Measurements from ENCODE around the gene NFIA. TPM values are rescaled to one million over a fixed set of nuclear protein-coding genes. Genes with fewer than 3 reads are reported as not detected.

Gene NFIA
- total RNA-seq, result 10 to 100 TPM; 54.9 to 87.5 (median 79.6) TPM

- peak in 1 of 2 donors; percentile 52 for DNase-seq (ENCODE audit: low spot score in 2 of 2)
- no peaks in the 10 kb centered on the region for H3K36me3 ChIP-seq
- H3K4me1 ChIP-seq, result peaks cover 6 to 10% of the 10 kb centered on the region in 2 donors
- H3K4me3 ChIP-seq, result peak within 1 kb of the TSS; percentile 91 to 98 (median 94)
- peak within 1 kb of the TSS; percentile 86 to 98 for H3K27ac ChIP-seq
- H3K9me3 ChIP-seq, result no peaks in the 10 kb centered on the region
- H3K27me3 ChIP-seq, result no peaks in the 10 kb centered on the region
- TF ChIP-seq, protein P1, sequence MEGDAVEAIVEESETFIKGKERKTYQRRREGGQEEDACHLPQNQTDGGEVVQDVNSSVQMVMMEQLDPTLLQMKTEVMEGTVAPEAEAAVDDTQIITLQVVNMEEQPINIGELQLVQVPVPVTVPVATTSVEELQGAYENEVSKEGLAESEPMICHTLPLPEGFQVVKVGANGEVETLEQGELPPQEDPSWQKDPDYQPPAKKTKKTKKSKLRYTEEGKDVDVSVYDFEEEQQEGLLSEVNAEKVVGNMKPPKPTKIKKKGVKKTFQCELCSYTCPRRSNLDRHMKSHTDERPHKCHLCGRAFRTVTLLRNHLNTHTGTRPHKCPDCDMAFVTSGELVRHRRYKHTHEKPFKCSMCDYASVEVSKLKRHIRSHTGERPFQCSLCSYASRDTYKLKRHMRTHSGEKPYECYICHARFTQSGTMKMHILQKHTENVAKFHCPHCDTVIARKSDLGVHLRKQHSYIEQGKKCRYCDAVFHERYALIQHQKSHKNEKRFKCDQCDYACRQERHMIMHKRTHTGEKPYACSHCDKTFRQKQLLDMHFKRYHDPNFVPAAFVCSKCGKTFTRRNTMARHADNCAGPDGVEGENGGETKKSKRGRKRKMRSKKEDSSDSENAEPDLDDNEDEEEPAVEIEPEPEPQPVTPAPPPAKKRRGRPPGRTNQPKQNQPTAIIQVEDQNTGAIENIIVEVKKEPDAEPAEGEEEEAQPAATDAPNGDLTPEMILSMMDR (IDR thresholded peaks at IDR 0.05), result no peak
- no peak for TF ChIP-seq POLR2AphosphoS5 (IDR thresholded peaks at IDR 0.05)
- TF ChIP-seq POLR2A (IDR thresholded peaks at IDR 0.05), result no peak
- intact Hi-C loops (cut with DNase I; ENCODE audit: low total_unique reads), result no loop called here
These were observed at the start of gene NFIA for GRCh38 chr1:61082311-61083012. Gene NFIA (plus strand): TSS chr1:61082561.

- Histone ChIP-seq H3K4me1 (no peaks in the 10 kb centered on the region), H3K27ac (no peak overlapping the region), H3K9me3 (no peaks in the 10 kb centered on the region), H3K27me3 (no peaks in the 10 kb centered on the region), H3K36me3 (no peaks in the 10 kb centered on the region), H3K4me3 (no peak overlapping the region)
- TF ChIP-seq POLR2AphosphoS5 (IDR thresholded peaks at IDR 0.05) (no peak), POLR2A (IDR thresholded peaks at IDR 0.05) (no peak)
- TF ChIP-seq, protein P1 (IDR thresholded peaks at IDR 0.05), result no peak
- DNase-seq (ENCODE audit: low spot score in 2 of 2), result no peak
- intact Hi-C loops (cut with DNase I; ENCODE audit: low total_unique reads), result no loop called here
These were observed 46.5 kb upstream of the NFIA start for GRCh38 chr1:61035880-61036279.

DNA sequence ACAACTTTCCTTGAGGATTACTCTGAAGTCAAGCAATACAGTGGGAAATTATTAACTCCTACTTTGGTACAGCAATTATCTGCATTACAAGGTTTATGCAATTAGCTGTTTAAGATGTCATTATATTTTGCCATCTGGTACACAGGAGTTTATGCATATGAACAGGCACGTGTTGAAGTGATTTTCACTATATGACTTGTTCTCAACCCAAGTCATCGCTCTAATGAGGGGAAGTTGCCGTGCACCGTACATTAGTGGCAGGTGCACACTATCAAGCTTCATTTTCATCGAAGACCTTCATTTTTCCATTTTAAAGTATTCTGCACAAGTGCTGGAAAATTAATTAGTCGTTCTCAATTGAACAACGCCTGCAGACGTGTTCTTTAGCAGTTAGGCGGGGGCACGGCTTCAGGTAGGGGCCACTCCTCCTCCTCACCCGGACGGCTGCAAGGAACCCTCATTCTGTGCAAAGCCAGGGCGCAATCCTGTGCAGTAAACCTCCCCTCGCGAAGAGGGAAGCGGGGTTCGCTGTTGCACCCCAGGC is 39.8 kb upstream of the NFIA start:
- TF ChIP-seq POLR2A (IDR thresholded peaks at IDR 0.05), result no peak
- no peak for TF ChIP-seq POLR2AphosphoS5 (IDR thresholded peaks at IDR 0.05)
- TF ChIP-seq, protein P1 (IDR thresholded peaks at IDR 0.05), result no peak
- Histone ChIP-seq H3K27ac (peak overlapping the region; percentile 89 to 91), H3K4me3 (peak overlapping the region; percentile 50 to 78 (median 63)), H3K36me3 (no peaks in the 10 kb centered on the region), H3K4me1 (peaks cover 0 to 3% of the 10 kb centered on the region in 2 donors), H3K9me3 (no peaks in the 10 kb centered on the region), H3K27me3 (no peaks in the 10 kb centered on the region)
- intact Hi-C loops (cut with DNase I; ENCODE audit: low total_unique reads), result loop anchor here (10.0 kb wide), 1 partner anchor 58 kb away; no protein-coding TSS in a partner anchor
- DNase-seq (ENCODE audit: low spot score in 2 of 2), result no peak

GRCh38 chr1:61043010-61043820 is 39.1 kb upstream of the NFIA start:
- intact Hi-C loops (cut with DNase I; ENCODE audit: low total_unique reads), result loop anchor here (10.0 kb wide), 1 partner anchor 58 kb away; no protein-coding TSS in a partner anchor
- TF ChIP-seq, protein P1 (IDR thresholded peaks at IDR 0.05), result peak; percentile 81 to 89 (median 85)
- TF ChIP-seq POLR2AphosphoS5 (IDR thresholded peaks at IDR 0.05), result peak; percentile 48 to 54 (median 53)
- TF ChIP-seq POLR2A (IDR thresholded peaks at IDR 0.05), result no peak

More at GRCh38 chr1:61043010-61043820, 39.1 kb upstream of the NFIA start:
- peak; percentile 76 to 90 for DNase-seq (ENCODE audit: low spot score in 2 of 2)
- Histone ChIP-seq H3K4me1 (peaks cover 0 to 3% of the 10 kb centered on the region in 2 donors), H3K4me3 (peak overlapping the region; percentile 50 to 78 (median 63)), H3K36me3 (no peaks in the 10 kb centered on the region), H3K27ac (peak overlapping the region; percentile 89 to 91), H3K27me3 (no peaks in the 10 kb centered on the region), H3K9me3 (no peaks in the 10 kb centered on the region)
